OCI-LY7 (cell line): ENCODE data around the gene CPNE2. TPM values are rescaled to one million over a fixed set of nuclear protein-coding genes. Genes with fewer than 3 reads are reported as not detected.

Experiments
- BruUV-seq: library from RNA; stranded (reverse); fragments of 400-500 nt; replicated peaks from 2 replicates; lab custom pipeline; 2021; lab: Mats Ljungman, UMichigan
- CTCF ChIA-PET: fragments of 300-600 bp; sonication (Branson Sonifier 250); formaldehyde crosslinking; loops from one replicate; lab custom pipeline; 2022; ENCODE audit warnings: antibody characterized with exemption; ENCODE audit not compliant: unreplicated experiment; lab: Charles Lee
- POLR2A ChIA-PET: fragments of 300-600 bp; sonication (Branson Sonifier 250); formaldehyde crosslinking; loops from one replicate; lab custom pipeline; 2022; ENCODE audit warnings: antibody characterized with exemption; lab: Charles Lee
- DNase-seq: peaks from one replicate; pipeline ENCODE4 v3.0.0-alpha.2; 2015; ENCODE audit warnings: low spot score
- H2AFZ ChIP-seq: fragments of 200-600 bp; sonication (generic), shearing (Covaris generic); 2 replicates; pipeline ENCODE4 v1.6.1; 2014; ENCODE audit warnings: mild to moderate bottlenecking, antibody characterized with exemption, low read length, moderate library complexity
- H3K27ac ChIP-seq: fragments of 200-600 bp; sonication (generic); 2 replicates; pipeline ENCODE4 v1.5.1; 2014; ENCODE audit warnings: mixed run types, low read depth, mild to moderate bottlenecking, moderate library complexity, low read length, inconsistent platforms; ENCODE audit not compliant: poor library complexity, severe bottlenecking
- H3K36me3 ChIP-seq: fragments of 200-600 bp; sonication (generic); 2 replicates; pipeline ENCODE4 v1.6.1; 2014; ENCODE audit warnings: mild to moderate bottlenecking, antibody characterized with exemption, low read length, moderate library complexity, mixed read lengths; ENCODE audit not compliant: insufficient read depth
- H3K4me1 ChIP-seq: fragments of 200-600 bp; sonication (generic); 2 replicates; pipeline ENCODE4 v1.5.1; 2014; ENCODE audit warnings: mild to moderate bottlenecking, low read length; ENCODE audit not compliant: insufficient read depth, poor library complexity, severe bottlenecking
- H3K4me2 ChIP-seq: fragments of 200-600 bp; sonication (generic); 2 replicates; pipeline ENCODE4 v1.6.1; 2014; ENCODE audit warnings: mild to moderate bottlenecking, low read length
- H3K4me3 ChIP-seq: fragments of 200-600 bp; sonication (generic); 2 replicates; pipeline ENCODE4 v1.5.1; 2014; ENCODE audit warnings: mild to moderate bottlenecking, low read depth, low read length; ENCODE audit not compliant: poor library complexity, severe bottlenecking
- H3K79me2 ChIP-seq: fragments of 200-600 bp; sonication (generic); 2 replicates; pipeline ENCODE4 v1.6.1; 2016; ENCODE audit warnings: low read depth, mild to moderate bottlenecking, low read length, moderate library complexity, mixed read lengths; ENCODE audit not compliant: insufficient read depth
- H3K9me2 ChIP-seq: fragments of 200-600 bp; sonication (generic); 2 replicates; pipeline ENCODE4 v1.6.1; 2016; ENCODE audit warnings: mild to moderate bottlenecking, low read length, mixed read lengths; ENCODE audit not compliant: insufficient read depth
- H3K9me3 ChIP-seq: fragments of 200-600 bp; sonication (generic); 2 replicates; pipeline ENCODE4 v1.6.1; 2014; ENCODE audit warnings: mild to moderate bottlenecking, mixed run types, low read length, mixed read lengths
- H4K20me1 ChIP-seq: fragments of 200-600 bp; sonication (generic); 2 replicates; pipeline ENCODE4 v1.6.1; 2014; ENCODE audit warnings: mild to moderate bottlenecking, antibody characterized with exemption, low read length, moderate library complexity, mixed read lengths; ENCODE audit not compliant: insufficient read depth
- CTCF ChIP-seq: fragments of 200-600 bp; sonication (generic); conservative IDR thresholded peaks from 2 replicates; pipeline ENCODE4 v1.5.1; 2014; ENCODE audit warnings: mild to moderate bottlenecking, antibody characterized with exemption, low read length, moderate library complexity, mixed read lengths
- EZH2phosphoT487 ChIP-seq: fragments of 200-600 bp; sonication (generic); IDR thresholded peaks from 2 replicates; pipeline ENCODE4 v1.6.1; 2018; ENCODE audit warnings: low read depth, borderline replicate concordance, mild to moderate bottlenecking, mixed run types, antibody characterized with exemption, low read length, moderate library complexity, mixed read lengths
- intact Hi-C: fragments of 100-400 bp; cut with micrococcal nuclease; formaldehyde crosslinking; loops from one replicate; pipeline ENCODE4 v1.10.0; 2022; ENCODE audit not compliant: unreplicated experiment
- total RNA-seq, 2 experiments: library from RNA; depleted of rRNA in 1 of 2; stranded (reverse); fragments of >200 nt in 1 of 2; shearing (Covaris generic) in 1 of 2; gene quantifications; 2 replicates each; pipeline ENCODE4 v1.2.3, GENCODE V29; 2014 to 2022

CPNE2 gene
- total RNA-seq, 2 experiments from 2014 or later = 14.4 to 44.7 TPM

- no peak for DNase-seq
- no peaks in the 10 kb centered on the region for H3K79me2 ChIP-seq
- H3K36me3 ChIP-seq = peaks cover 60% of the 10 kb centered on the region
- ChIA-PET CTCF (interaction anchor here (0.5 to 1.0 kb wide), 3 partner anchors 11 to 621 kb away, joined by 3 read pairs; no protein-coding TSS in a partner anchor), POLR2A (interaction anchor here (0.7 to 1.1 kb wide), 3 partner anchors 19 to 36 kb away, joined by 3 read pairs; no protein-coding TSS in a partner anchor)
- no peak for TF ChIP-seq CTCF
- TF ChIP-seq EZH2phosphoT487 = no peak
- no peak overlapping the region for H3K4me3 ChIP-seq
- H4K20me1 ChIP-seq = no peaks in the 10 kb centered on the region
- no peak overlapping the region for H2AFZ ChIP-seq
- no peaks in the 10 kb centered on the region for H3K9me2 ChIP-seq
- no TSS peak for BruUV-seq
- peaks cover 20% of the 10 kb centered on the region for H3K4me1 ChIP-seq
- intact Hi-C loops = no loop called here
- no peak overlapping the region for H3K4me2 ChIP-seq
- peak overlapping the region; percentile 5 for H3K27ac ChIP-seq
- no peaks in the 10 kb centered on the region for H3K9me3 ChIP-seq
These were observed 60.0 kb downstream of the CPNE2 start for GRCh38 chr16:57152096-57153093.

- Histone ChIP-seq H3K9me3 (no peaks in the 10 kb centered on the region), H4K20me1 (no peaks in the 10 kb centered on the region), H3K9me2 (no peaks in the 10 kb centered on the region), H3K36me3 (peaks cover 75% of the 10 kb centered on the region), H3K4me3 (no peak overlapping the region), H3K4me2 (no peak overlapping the region), H3K4me1 (peaks cover 8% of the 10 kb centered on the region), H3K79me2 (no peaks in the 10 kb centered on the region), H2AFZ (no peak overlapping the region), H3K27ac (no peak overlapping the region)
- ChIA-PET CTCF (no interaction called here), POLR2A (interaction anchor here (0.5 kb wide), 1 partner anchor 51 kb away, joined by 3 read pairs; no protein-coding TSS in a partner anchor)
- intact Hi-C loops = no loop called here
- DNase-seq = no peak
- TSS peak; percentile 78 for BruUV-seq
- no peak for TF ChIP-seq CTCF
- no peak for TF ChIP-seq EZH2phosphoT487
These were observed 61.5 kb downstream of the CPNE2 start for GRCh38 chr16:57153841-57154240.
